Right lung (tissue), 5 donors: ENCODE data around the gene MRPS10. TPM values are rescaled to one million over a fixed set of nuclear protein-coding genes. Genes with fewer than 3 reads are reported as not detected.
A peak's percentile ranks its signal among the peaks of the same experiment; 100 is the strongest.

Source experiments
- DNase-seq, 2 donors: peaks; one replicate each; pipeline ENCODE4 v3.0.0-alpha.2; 2013
- polyA plus RNA-seq, 5 donors: library from polyadenylated mRNA; unstranded; fragments of 120-200 nt; gene quantifications; one replicate each; pipeline versions ENCODE4 v1.2.1 to v1.2.3, GENCODE V29; 2013; ENCODE audit warnings: inconsistent platforms in 1 of 5, low replicate concordance in 1 of 5; ENCODE audit not compliant: insufficient read length in 5 of 5, insufficient read depth in 1 of 5

MRPS10 gene
- polyA plus RNA-seq, 5 donors: 24.1 to 31.9 (median 31.1) TPM

GRCh38 chr6:42241915-42242314 is 24.3 kb upstream of the MRPS10 start:
- DNase-seq: no peak

GRCh38 chr6:42239736-42240375 is 22.2 kb upstream of the MRPS10 start:
- no peak for DNase-seq

- DNase-seq: no peak
Measured at GRCh38 chr6:42239333-42239732, 21.7 kb upstream of the MRPS10 start.

- no peak for DNase-seq
Measured at GRCh38 chr6:42237857-42238256, 20.2 kb upstream of the MRPS10 start.

- no peak for DNase-seq
Measured at GRCh38 chr6:42236682-42237473, 19.2 kb upstream of the MRPS10 start.

GRCh38 chr6:42236030-42236429 is 18.4 kb upstream of the MRPS10 start:
- no peak for DNase-seq

GRCh38 chr6:42232035-42232434 is 14.4 kb upstream of the MRPS10 start:
- no peak for DNase-seq

- peak in 1 of 2 donors; percentile 64 for DNase-seq
Measured at GRCh38 chr6:42230345-42231321, 13.0 kb upstream of the MRPS10 start.

- no peak for DNase-seq
Measured at GRCh38 chr6:42229506-42230119, 12.0 kb upstream of the MRPS10 start.

- no peak for DNase-seq
Measured at GRCh38 chr6:42228305-42228704, 10.6 kb upstream of the MRPS10 start.

- DNase-seq: no peak
Measured at GRCh38 chr6:42227173-42227850, 9.7 kb upstream of the MRPS10 start.

GRCh38 chr6:42226645-42227143 is 9.0 kb upstream of the MRPS10 start:
- no peak for DNase-seq

- peak; percentile 57 to 64 for DNase-seq
Measured at GRCh38 chr6:42226161-42226611, 8.5 kb upstream of the MRPS10 start.

GRCh38 chr6:42225419-42225818 is 7.8 kb upstream of the MRPS10 start:
- no peak for DNase-seq

GRCh38 chr6:42225029-42225339 is 7.3 kb upstream of the MRPS10 start:
- no peak for DNase-seq

- DNase-seq: no peak
Measured at GRCh38 chr6:42224222-42225028, 6.8 kb upstream of the MRPS10 start.

GRCh38 chr6:42222448-42222847 is 4.8 kb upstream of the MRPS10 start:
- no peak for DNase-seq

- DNase-seq: no peak
Measured at GRCh38 chr6:42221546-42221945, 3.9 kb upstream of the MRPS10 start.

GRCh38 chr6:42220807-42221206 is 3.1 kb upstream of the MRPS10 start:
- DNase-seq: no peak

- no peak for DNase-seq
Measured at GRCh38 chr6:42217157-42217518, 523 bp downstream of the MRPS10 start.
